ENCODE data around the gene IL36A. TPM values are rescaled to one million over a fixed set of nuclear protein-coding genes. Genes with fewer than 3 reads are reported as not detected.

Gene IL36A
- total and polyA plus RNA-seq, 9 of the 15 experiments (the other 6 are each of a cell fraction or from before 2014, with no cell fraction given): not detected

- TF ChIP-seq HMGXB4 (CRISPR knock-in tag; IDR thresholded peaks at IDR 0.05): no peak
- TF ChIP-seq CTBP1 (IDR thresholded peaks at IDR 0.05; ENCODE audit: borderline replicate concordance): peak; percentile 63; the same call in 1 of the 2 replicates
- TF ChIP-seq PPARD (CRISPR knock-in tag; IDR thresholded peaks at IDR 0.05): no peak
- TF ChIP-seq ZNF75A (CRISPR knock-in tag; IDR thresholded peaks at IDR 0.05): no peak
- TF ChIP-seq CCAR2 (IDR thresholded peaks at IDR 0.05; ENCODE audit: low read depth, low read length): no peak
- peak; percentile 70; the same call in 1 of the 2 replicates for TF ChIP-seq KLF16 (IDR thresholded peaks at IDR 0.05)
- TF ChIP-seq CREBBP (IDR thresholded peaks at IDR 0.05; ENCODE audit: low read depth, low read length): no peak
- TF ChIP-seq SPI1 (IDR thresholded peaks at IDR 0.05; ENCODE audit: borderline replicate concordance, low read depth, low read length): peak; percentile 46; the same call in 1 of the 2 replicates
- no peak for TF ChIP-seq E2F4 (CRISPR knock-in tag; IDR thresholded peaks at IDR 0.05; ENCODE audit: low read depth)
- peak; percentile 68; the same call in 1 of the 2 replicates for TF ChIP-seq GATA2 (CRISPR knock-in tag; IDR thresholded peaks at IDR 0.05)
- peak; percentile 88 to 90 for TF ChIP-seq TRIM24 (IDR thresholded peaks at IDR 0.05)
- TF ChIP-seq MECOM (CRISPR knock-in tag; IDR thresholded peaks at IDR 0.05): 0 out of 2 replicates have a peak, but pooled peaks have one; percentile 5
- TF ChIP-seq PHB2 (IDR thresholded peaks at IDR 0.05; ENCODE audit: low read depth): peak; percentile 76
- TF ChIP-seq HDAC1 (IDR thresholded peaks at IDR 0.05): peak in 1 of 2 experiments; percentile 76; a peak in 2 of 4 replicates
- TF ChIP-seq NCOA1 (IDR thresholded peaks at IDR 0.05; ENCODE audit: low read depth): peak; percentile 50; the same call in 1 of the 2 replicates
- peak; percentile 59; the same call in 1 of the 2 replicates for TF ChIP-seq ZBTB9 (CRISPR knock-in tag; IDR thresholded peaks at IDR 0.05)
- no peak for TF ChIP-seq NR2C1 (IDR thresholded peaks at IDR 0.05)
- 0 out of 2 replicates have a peak, but pooled peaks have one; percentile 17 for TF ChIP-seq NR2C1 (tag; IDR thresholded peaks at IDR 0.05)
- TF ChIP-seq HEY1 (CRISPR knock-in tag; IDR thresholded peaks at IDR 0.05; ENCODE audit: borderline replicate concordance): 0 out of 2 replicates have a peak, but pooled peaks have one; percentile 81
- TF ChIP-seq KDM1A (IDR thresholded peaks at IDR 0.05): peak; percentile 45 to 75; a peak in 1 of 4 replicates
- no peak for TF ChIP-seq TCF7 (IDR thresholded peaks at IDR 0.05; ENCODE audit: borderline replicate concordance)
- no peak for TF ChIP-seq SP2 (IDR thresholded peaks at IDR 0.05; ENCODE audit: extremely low read depth, low read depth, low read length, poor library complexity, severe bottlenecking)
- TF ChIP-seq ELF4 (CRISPR knock-in tag; IDR thresholded peaks at IDR 0.05): peak; percentile 97
- TF ChIP-seq ZNF134 (CRISPR knock-in tag; conservative IDR thresholded peaks at IDR 0.05): peak; percentile 46; the same call in 1 of the 2 replicates
- TF ChIP-seq CREB3L1 (IDR thresholded peaks at IDR 0.05; ENCODE audit: borderline replicate concordance, low read depth): no peak
These were observed 28.8 kb downstream of the IL36A start (continued) for GRCh38 chr2:113034016-113034415.
